ENCODE measurements around the gene DYNLT2.
A peak's percentile ranks its signal among the peaks of the same experiment; 100 is the strongest.

The DYNLT2 gene

GRCh38 chr6:169780571-169781091, 29.3 kb upstream of the DYNLT2 start:
- Histone ChIP-seq H3K36me3 (peaks cover 40 to 83% (median 51%) of the 10 kb centered on the region in 3 donors), H3K4me1 (no peaks in the 10 kb centered on the region), H3K27ac (no peak overlapping the region), H3K9me3 (no peaks in the 10 kb centered on the region), H3K4me3 (no peak overlapping the region), H3K27me3 (no peaks in the 10 kb centered on the region)
- peak in 1 of 2 donors; percentile 48 for DNase-seq
- TF ChIP-seq CTCF (IDR thresholded peaks at IDR 0.05), result no peak
- intact Hi-C loops (cut with DNase I; ENCODE audit: low total_unique reads), result no loop called here

- intact Hi-C loops (cut with DNase I; ENCODE audit: low total_unique reads), result no loop called here
- peaks cover 42 to 87% (median 55%) of the 10 kb centered on the region in 3 donors for H3K36me3 ChIP-seq
- TF ChIP-seq CTCF (IDR thresholded peaks at IDR 0.05), result no peak
- peak in 1 of 2 donors; percentile 10 for DNase-seq
- no peaks in the 10 kb centered on the region for H3K4me1 ChIP-seq
- no peak overlapping the region for H3K27ac ChIP-seq
- H3K9me3 ChIP-seq, result no peaks in the 10 kb centered on the region
- H3K4me3 ChIP-seq, result no peak overlapping the region
- H3K27me3 ChIP-seq, result no peaks in the 10 kb centered on the region
These were observed 28.5 kb upstream of the DYNLT2 start for GRCh38 chr6:169779896-169780295.

DNA sequence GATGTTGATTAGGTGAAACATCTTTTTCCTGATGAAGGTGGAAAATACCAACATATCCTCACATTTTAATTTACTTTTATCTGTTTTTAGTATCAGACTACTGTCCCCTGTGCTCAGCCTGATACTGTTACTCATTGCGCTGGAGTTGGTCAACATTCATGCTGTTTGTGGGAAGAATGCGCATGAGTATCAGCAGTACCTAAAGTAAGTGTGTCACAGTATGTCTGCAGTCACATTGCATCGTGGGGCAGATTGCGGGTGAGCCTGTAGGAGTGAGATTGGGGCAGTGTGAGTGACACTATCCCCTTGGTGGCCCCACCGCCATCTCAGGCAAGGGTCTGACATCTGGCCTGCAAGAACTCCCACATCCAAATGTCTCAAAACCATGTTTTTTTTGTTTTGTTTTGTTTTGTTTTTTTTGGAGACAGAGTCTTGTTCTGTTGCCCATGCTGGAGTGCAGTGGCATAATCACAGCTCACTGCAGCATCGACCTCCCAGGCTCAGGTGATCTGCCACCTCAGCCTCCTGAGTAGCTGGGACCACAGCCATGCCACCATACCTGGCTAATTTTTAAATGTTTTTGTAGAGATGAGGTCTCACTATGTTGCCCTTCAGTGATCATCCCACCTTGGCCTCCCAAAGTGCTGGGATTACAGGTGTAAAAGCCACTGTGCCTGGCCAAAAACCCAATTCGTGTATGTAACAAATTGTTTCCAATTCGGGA, 27.9 kb upstream of the DYNLT2 start:
- Histone ChIP-seq H3K27me3 (no peaks in the 10 kb centered on the region), H3K4me1 (no peaks in the 10 kb centered on the region), H3K9me3 (no peaks in the 10 kb centered on the region), H3K27ac (no peak overlapping the region), H3K4me3 (no peak overlapping the region), H3K36me3 (peaks cover 42 to 87% (median 61%) of the 10 kb centered on the region in 3 donors)
- no peak for TF ChIP-seq CTCF (IDR thresholded peaks at IDR 0.05)
- intact Hi-C loops (cut with DNase I; ENCODE audit: low total_unique reads), result no loop called here
- peak in 1 of 2 donors; percentile 44 for DNase-seq

DNA sequence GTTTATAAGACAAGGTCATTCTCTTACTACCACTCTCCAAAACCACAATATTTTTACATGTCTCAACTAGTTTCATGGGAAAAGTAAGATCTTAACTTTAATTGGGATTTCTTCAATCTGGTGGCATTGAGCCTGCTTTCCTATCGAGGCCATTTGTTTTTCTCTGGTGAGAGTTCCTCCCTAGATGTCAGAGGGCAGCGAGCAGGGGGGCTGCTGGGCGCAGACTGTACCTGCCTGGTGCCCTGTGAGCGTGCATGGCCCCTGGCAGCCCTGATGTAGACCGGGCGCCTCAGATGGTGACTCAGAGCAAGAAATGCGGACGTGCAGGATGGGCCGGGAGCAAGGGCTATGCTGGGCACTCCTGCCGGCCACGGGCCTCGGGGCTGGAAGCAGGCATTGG, 27.3 kb upstream of the DYNLT2 start:
- H3K27me3 ChIP-seq, result no peaks in the 10 kb centered on the region
- peaks cover 42 to 87% (median 65%) of the 10 kb centered on the region in 3 donors for H3K36me3 ChIP-seq
- intact Hi-C loops (cut with DNase I; ENCODE audit: low total_unique reads), result no loop called here
- no peak overlapping the region for H3K4me3 ChIP-seq
- no peaks in the 10 kb centered on the region for H3K4me1 ChIP-seq
- no peaks in the 10 kb centered on the region for H3K9me3 ChIP-seq
- no peak for TF ChIP-seq CTCF (IDR thresholded peaks at IDR 0.05)
- peak in 1 of 2 donors; percentile 48 for DNase-seq
- H3K27ac ChIP-seq, result no peak overlapping the region

DNA sequence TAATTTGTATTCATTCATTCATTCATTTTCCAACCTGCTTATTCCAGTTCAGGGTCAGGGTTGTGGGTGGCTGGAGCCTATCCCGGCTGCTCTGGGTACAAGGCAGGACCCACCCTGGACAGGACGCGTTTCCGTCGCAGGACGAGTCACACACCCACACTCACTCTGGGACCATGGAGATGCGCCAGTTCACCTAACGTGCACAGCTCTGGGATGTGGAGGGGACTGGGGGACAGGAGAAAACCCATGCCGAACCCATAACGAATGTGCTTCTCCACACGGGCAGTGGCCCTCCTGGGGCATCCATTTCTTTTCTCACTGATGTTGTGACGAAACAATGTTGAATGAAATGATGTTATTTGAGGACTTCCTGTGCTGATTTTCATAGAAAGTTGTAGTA, 26.5 kb upstream of the DYNLT2 start:
- H3K9me3 ChIP-seq, result no peaks in the 10 kb centered on the region
- DNase-seq, result peak in 1 of 2 donors; percentile 32
- peaks cover 42 to 85% (median 72%) of the 10 kb centered on the region in 3 donors for H3K36me3 ChIP-seq
- no peaks in the 10 kb centered on the region for H3K4me1 ChIP-seq
- no peaks in the 10 kb centered on the region for H3K27me3 ChIP-seq
- H3K4me3 ChIP-seq, result no peak overlapping the region
- no peak overlapping the region for H3K27ac ChIP-seq
- TF ChIP-seq CTCF (IDR thresholded peaks at IDR 0.05), result no peak
- intact Hi-C loops (cut with DNase I; ENCODE audit: low total_unique reads), result no loop called here
